ENCODE measurements around the gene PHETA1. TPM values are rescaled to one million over a fixed set of nuclear protein-coding genes. Genes with fewer than 3 reads are reported as not detected.

The PHETA1 gene
- total and polyA plus RNA-seq, 2 experiments from 2014 or later: 5.3 to 12.9 TPM

DNA sequence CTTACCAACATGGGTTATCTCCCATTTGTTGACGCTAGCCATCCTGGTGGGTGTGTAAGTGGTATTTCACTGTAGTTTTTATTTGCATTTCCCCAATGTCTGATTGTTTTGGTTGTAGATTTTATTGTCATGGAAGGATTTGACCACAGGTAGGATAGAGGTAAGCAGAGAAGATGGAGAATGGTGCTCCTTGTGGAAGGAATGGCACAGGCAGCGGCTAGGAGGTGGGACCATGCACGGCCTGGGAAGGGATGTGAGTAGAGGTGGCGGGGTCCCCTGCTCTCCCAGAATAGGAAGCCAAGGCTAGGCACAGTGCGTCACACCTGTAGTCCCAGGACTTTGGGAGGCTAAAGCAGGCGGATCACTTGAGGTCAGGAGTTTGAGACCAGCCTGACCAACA is 41.4 kb downstream of the PHETA1 start:
- no peaks in the 10 kb centered on the region for H3K4me1 ChIP-seq (ENCODE audit: insufficient read depth)
- H3F3A ChIP-seq (replicated peaks; ENCODE audit: low read depth): peaks cover 11% of the 10 kb centered on the region
- ATAC-seq (peak; percentile 82), DNase-seq (ENCODE audit: low spot score) (peak; percentile 73)
- 0 out of 2 replicates have a peak, but pooled peaks cover 3% of the 10 kb centered on the region for H3K9me2 ChIP-seq (ENCODE audit: insufficient read depth)
- no peaks in the 10 kb centered on the region for H3K79me2 ChIP-seq (replicated peaks; ENCODE audit: insufficient read depth)
- H3K27me3 ChIP-seq (ENCODE audit: insufficient read depth): no peaks in the 10 kb centered on the region
- Mint-ChIP-seq H3K9me3 (peaks cover 14% of the 10 kb centered on the region), H3K4me3 (no peak overlapping the region; the same call in 2 of the 3 replicates), H3K4me1 (no peaks in the 10 kb centered on the region), H3K27ac (no peak overlapping the region), H3K36me3 (ENCODE audit: low read depth) (peaks cover 10% of the 10 kb centered on the region), H3K27me3 (ENCODE audit: insufficient read depth, low read depth, poor library complexity) (peaks cover 18% of the 10 kb centered on the region)
- H3K4me2 ChIP-seq: no peak overlapping the region
- no peak overlapping the region for H2AFZ ChIP-seq
- no peaks in the 10 kb centered on the region for H3K36me3 ChIP-seq (ENCODE audit: insufficient read depth)
- H4K20me1 ChIP-seq (replicated peaks; ENCODE audit: insufficient read depth): no peaks in the 10 kb centered on the region
- no peak for TF ChIP-seq POLR2AphosphoS5 (IDR thresholded peaks at IDR 0.05; ENCODE audit: low read depth)
- no peak for TF ChIP-seq ZNF114 (CRISPR knock-in tag; IDR thresholded peaks at IDR 0.05)
- TF ChIP-seq, protein P1, sequence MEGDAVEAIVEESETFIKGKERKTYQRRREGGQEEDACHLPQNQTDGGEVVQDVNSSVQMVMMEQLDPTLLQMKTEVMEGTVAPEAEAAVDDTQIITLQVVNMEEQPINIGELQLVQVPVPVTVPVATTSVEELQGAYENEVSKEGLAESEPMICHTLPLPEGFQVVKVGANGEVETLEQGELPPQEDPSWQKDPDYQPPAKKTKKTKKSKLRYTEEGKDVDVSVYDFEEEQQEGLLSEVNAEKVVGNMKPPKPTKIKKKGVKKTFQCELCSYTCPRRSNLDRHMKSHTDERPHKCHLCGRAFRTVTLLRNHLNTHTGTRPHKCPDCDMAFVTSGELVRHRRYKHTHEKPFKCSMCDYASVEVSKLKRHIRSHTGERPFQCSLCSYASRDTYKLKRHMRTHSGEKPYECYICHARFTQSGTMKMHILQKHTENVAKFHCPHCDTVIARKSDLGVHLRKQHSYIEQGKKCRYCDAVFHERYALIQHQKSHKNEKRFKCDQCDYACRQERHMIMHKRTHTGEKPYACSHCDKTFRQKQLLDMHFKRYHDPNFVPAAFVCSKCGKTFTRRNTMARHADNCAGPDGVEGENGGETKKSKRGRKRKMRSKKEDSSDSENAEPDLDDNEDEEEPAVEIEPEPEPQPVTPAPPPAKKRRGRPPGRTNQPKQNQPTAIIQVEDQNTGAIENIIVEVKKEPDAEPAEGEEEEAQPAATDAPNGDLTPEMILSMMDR (conservative IDR thresholded peaks at IDR 0.05; ENCODE audit: low read depth in 2 of 2): peak; percentile 50 to 58
- no peak for TF ChIP-seq EZH2 (IDR thresholded peaks at IDR 0.05; ENCODE audit: low read depth, unreplicated experiment)
- no peak overlapping the region for H3K27ac ChIP-seq (ENCODE audit: low read depth)
- H3K4me3 ChIP-seq: no peak overlapping the region

DNA sequence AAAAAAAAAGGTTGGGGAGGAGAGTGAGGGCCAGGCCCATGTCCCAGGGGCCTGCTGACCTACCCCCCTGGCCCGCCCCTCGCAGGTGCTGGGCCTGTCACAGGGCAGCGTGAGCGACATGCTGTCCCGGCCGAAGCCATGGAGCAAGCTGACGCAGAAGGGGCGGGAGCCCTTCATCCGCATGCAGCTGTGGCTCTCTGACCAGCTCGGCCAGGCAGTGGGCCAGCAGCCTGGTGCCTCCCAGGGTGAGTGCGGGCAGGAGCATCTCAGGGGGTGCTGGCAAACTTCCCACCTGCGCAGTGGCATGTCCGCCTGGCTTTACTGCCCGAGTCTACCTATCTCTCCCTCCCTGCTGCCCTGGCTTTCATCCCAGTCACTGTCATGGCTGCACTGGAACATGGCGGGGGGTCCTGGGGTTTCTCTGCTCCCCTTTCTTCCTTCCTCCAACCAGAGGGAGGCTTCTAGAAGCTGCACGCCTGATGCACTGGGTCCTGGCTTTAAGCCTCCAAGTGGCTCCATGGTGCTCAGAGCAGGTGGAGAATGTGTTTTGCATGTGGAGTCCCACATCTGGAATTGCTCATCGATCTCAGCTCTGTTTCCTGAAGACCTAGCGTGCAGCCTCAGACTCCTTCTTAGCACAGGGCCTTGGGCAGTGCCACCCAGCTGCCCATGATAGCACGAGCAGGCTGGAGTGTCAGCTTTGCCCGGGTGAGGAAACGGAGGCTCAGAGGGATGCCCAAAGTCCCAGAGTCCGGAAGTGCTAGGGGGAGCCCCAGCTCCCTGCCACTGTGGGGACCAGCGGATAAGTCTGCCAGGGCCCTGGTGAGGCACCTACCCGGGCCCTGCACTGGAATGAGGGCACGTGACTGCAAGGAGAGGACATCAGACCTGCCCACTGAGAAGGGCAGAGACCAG is 46.3 kb downstream of the PHETA1 start:
- Histone ChIP-seq H3K4me1 (ENCODE audit: insufficient read depth) (no peaks in the 10 kb centered on the region), H2AFZ (no peak overlapping the region), H3K4me2 (no peak overlapping the region), H3F3A (replicated peaks; ENCODE audit: low read depth) (peaks cover 11% of the 10 kb centered on the region), H4K20me1 (replicated peaks; ENCODE audit: insufficient read depth) (no peaks in the 10 kb centered on the region), H3K9me2 (ENCODE audit: insufficient read depth) (0 out of 2 replicates have a peak, but pooled peaks cover 3% of the 10 kb centered on the region), H3K27me3 (ENCODE audit: insufficient read depth) (no peaks in the 10 kb centered on the region), H3K4me3 (no peak overlapping the region), H3K27ac (ENCODE audit: low read depth) (no peak overlapping the region), H3K79me2 (replicated peaks; ENCODE audit: insufficient read depth) (no peaks in the 10 kb centered on the region), H3K36me3 (ENCODE audit: insufficient read depth) (no peaks in the 10 kb centered on the region)
- H3K27me3 Mint-ChIP-seq (ENCODE audit: insufficient read depth, low read depth, poor library complexity): peaks cover 19% of the 10 kb centered on the region
- H3K9me3 Mint-ChIP-seq: peaks cover 14% of the 10 kb centered on the region
- DNase-seq (ENCODE audit: low spot score): no peak
- no peak overlapping the region for H3K27ac Mint-ChIP-seq
- H3K4me1 Mint-ChIP-seq: no peaks in the 10 kb centered on the region
- H3K4me3 Mint-ChIP-seq: no peak overlapping the region
- H3K36me3 Mint-ChIP-seq (ENCODE audit: low read depth): peaks cover 10% of the 10 kb centered on the region
- ATAC-seq: peak; percentile 45; the same call in 2 of the 3 replicates
- TF ChIP-seq JUNB (IDR thresholded peaks at IDR 0.05; ENCODE audit: unreplicated experiment) (no peak), EZH2phosphoT487 (IDR thresholded peaks at IDR 0.05; ENCODE audit: unreplicated experiment) (no peak), CREB1 (CRISPR knock-in tag; IDR thresholded peaks at IDR 0.05; ENCODE audit: low read depth) (no peak), NANOG (IDR thresholded peaks at IDR 0.05; ENCODE audit: borderline replicate concordance) (no peak), STAT1 (IDR thresholded peaks at IDR 0.05; ENCODE audit: unreplicated experiment) (no peak), EZH2 (IDR thresholded peaks at IDR 0.05; ENCODE audit: low read depth, unreplicated experiment) (no peak), ZNF114 (CRISPR knock-in tag; IDR thresholded peaks at IDR 0.05) (no peak)
- TF ChIP-seq, protein P1 (conservative IDR thresholded peaks at IDR 0.05; ENCODE audit: low read depth in 2 of 2): no peak
- TF ChIP-seq, protein P2, sequence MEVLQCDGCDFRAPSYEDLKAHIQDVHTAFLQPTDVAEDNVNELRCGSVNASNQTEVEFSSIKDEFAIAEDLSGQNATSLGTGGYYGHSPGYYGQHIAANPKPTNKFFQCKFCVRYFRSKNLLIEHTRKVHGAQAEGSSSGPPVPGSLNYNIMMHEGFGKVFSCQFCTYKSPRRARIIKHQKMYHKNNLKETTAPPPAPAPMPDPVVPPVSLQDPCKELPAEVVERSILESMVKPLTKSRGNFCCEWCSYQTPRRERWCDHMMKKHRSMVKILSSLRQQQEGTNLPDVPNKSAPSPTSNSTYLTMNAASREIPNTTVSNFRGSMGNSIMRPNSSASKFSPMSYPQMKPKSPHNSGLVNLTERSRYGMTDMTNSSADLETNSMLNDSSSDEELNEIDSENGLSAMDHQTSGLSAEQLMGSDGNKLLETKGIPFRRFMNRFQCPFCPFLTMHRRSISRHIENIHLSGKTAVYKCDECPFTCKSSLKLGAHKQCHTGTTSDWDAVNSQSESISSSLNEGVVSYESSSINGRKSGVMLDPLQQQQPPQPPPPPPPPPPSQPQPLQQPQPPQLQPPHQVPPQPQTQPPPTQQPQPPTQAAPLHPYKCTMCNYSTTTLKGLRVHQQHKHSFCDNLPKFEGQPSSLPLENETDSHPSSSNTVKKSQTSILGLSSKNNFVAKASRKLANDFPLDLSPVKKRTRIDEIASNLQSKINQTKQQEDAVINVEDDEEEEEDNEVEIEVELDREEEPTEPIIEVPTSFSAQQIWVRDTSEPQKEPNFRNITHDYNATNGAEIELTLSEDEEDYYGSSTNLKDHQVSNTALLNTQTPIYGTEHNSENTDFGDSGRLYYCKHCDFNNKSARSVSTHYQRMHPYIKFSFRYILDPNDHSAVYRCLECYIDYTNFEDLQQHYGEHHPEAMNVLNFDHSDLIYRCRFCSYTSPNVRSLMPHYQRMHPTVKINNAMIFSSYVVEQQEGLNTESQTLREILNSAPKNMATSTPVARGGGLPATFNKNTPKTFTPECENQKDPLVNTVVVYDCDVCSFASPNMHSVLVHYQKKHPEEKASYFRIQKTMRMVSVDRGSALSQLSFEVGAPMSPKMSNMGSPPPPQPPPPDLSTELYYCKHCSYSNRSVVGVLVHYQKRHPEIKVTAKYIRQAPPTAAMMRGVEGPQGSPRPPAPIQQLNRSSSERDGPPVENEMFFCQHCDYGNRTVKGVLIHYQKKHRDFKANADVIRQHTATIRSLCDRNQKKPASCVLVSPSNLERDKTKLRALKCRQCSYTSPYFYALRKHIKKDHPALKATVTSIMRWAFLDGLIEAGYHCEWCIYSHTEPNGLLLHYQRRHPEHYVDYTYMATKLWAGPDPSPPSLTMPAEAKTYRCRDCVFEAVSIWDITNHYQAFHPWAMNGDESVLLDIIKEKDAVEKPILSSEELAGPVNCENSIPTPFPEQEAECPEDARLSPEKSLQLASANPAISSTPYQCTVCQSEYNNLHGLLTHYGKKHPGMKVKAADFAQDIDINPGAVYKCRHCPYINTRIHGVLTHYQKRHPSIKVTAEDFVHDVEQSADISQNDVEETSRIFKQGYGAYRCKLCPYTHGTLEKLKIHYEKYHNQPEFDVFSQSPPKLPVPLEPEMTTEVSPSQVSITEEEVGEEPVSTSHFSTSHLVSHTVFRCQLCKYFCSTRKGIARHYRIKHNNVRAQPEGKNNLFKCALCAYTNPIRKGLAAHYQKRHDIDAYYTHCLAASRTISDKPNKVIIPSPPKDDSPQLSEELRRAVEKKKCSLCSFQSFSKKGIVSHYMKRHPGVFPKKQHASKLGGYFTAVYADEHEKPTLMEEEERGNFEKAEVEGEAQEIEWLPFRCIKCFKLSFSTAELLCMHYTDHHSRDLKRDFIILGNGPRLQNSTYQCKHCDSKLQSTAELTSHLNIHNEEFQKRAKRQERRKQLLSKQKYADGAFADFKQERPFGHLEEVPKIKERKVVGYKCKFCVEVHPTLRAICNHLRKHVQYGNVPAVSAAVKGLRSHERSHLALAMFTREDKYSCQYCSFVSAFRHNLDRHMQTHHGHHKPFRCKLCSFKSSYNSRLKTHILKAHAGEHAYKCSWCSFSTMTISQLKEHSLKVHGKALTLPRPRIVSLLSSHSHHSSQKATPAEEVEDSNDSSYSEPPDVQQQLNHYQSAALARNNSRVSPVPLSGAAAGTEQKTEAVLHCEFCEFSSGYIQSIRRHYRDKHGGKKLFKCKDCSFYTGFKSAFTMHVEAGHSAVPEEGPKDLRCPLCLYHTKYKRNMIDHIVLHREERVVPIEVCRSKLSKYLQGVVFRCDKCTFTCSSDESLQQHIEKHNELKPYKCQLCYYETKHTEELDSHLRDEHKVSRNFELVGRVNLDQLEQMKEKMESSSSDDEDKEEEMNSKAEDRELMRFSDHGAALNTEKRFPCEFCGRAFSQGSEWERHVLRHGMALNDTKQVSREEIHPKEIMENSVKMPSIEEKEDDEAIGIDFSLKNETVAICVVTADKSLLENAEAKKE (CRISPR knock-in tag; IDR thresholded peaks at IDR 0.05): no peak

Measured in GM23338 (cell line).